GM18951 (cell line): ENCODE data around the gene GALNT12.

Experiments
- POLR2A ChIP-seq: IDR thresholded peaks from 4 replicates; pipeline ENCODE4 v1.6.1; 2011; ENCODE audit warnings: mild to moderate bottlenecking; ENCODE audit not compliant: insufficient read length, insufficient read depth; ENCODE audit errors: extremely low read depth
- in situ Hi-C: fragments of 300-500 bp; cut with MboI; formaldehyde crosslinking; loops from one replicate; pipeline ENCODE4 v1.12.0; 2022; ENCODE audit warnings: low sequenced_read_pairs, mixed read lengths, inconsistent platforms; ENCODE audit not compliant: unreplicated experiment

GALNT12 gene

GRCh38 chr9:98787766-98788335 is 19.6 kb upstream of the GALNT12 start:
- TF ChIP-seq POLR2A = no peak
- in situ Hi-C loops = loop anchor here (25.0 kb wide), 1 partner anchor 476 kb away; no protein-coding TSS in a partner anchor

- in situ Hi-C loops = loop anchor here (25.0 kb wide), 1 partner anchor 477 kb away; no protein-coding TSS in a partner anchor
Observed at GRCh38 chr9:98789483-98790133, 17.9 kb upstream of the GALNT12 start.

GRCh38 chr9:98790134-98790841 is 17.2 kb upstream of the GALNT12 start:
- in situ Hi-C loops = loop anchor here (25.0 kb wide), 1 partner anchor 478 kb away; no protein-coding TSS in a partner anchor
- TF ChIP-seq POLR2A = no peak

More at GRCh38 chr9:98789483-98790133, 17.9 kb upstream of the GALNT12 start:
- no peak for TF ChIP-seq POLR2A

- in situ Hi-C loops = loop anchor here (25.0 kb wide), 1 partner anchor 479 kb away; no protein-coding TSS in a partner anchor
- no peak for TF ChIP-seq POLR2A
Observed at GRCh38 chr9:98790842-98791607, 16.4 kb upstream of the GALNT12 start.

- no peak for TF ChIP-seq POLR2A
- in situ Hi-C loops = loop anchor here (25.0 kb wide), 1 partner anchor 480 kb away; no protein-coding TSS in a partner anchor
Observed at GRCh38 chr9:98791608-98792490, 15.6 kb upstream of the GALNT12 start.

GRCh38 chr9:98793031-98793430 is 14.4 kb upstream of the GALNT12 start:
- TF ChIP-seq POLR2A = no peak

GRCh38 chr9:98794802-98795201 is 12.7 kb upstream of the GALNT12 start:
- in situ Hi-C loops = loop anchor here (25.0 kb wide), 1 partner anchor 483 kb away; no protein-coding TSS in a partner anchor
- no peak for TF ChIP-seq POLR2A

More at GRCh38 chr9:98793031-98793430, 14.4 kb upstream of the GALNT12 start:
- in situ Hi-C loops = loop anchor here (25.0 kb wide), 1 partner anchor 481 kb away; no protein-coding TSS in a partner anchor

- in situ Hi-C loops = loop anchor here (25.0 kb wide), 1 partner anchor 483 kb away; no protein-coding TSS in a partner anchor
- TF ChIP-seq POLR2A = no peak
Observed at GRCh38 chr9:98795295-98795955, 12.0 kb upstream of the GALNT12 start.

- in situ Hi-C loops = loop anchor here (25.0 kb wide), 1 partner anchor 484 kb away; no protein-coding TSS in a partner anchor
- TF ChIP-seq POLR2A = no peak
Observed at GRCh38 chr9:98795970-98796363, 11.5 kb upstream of the GALNT12 start.

GRCh38 chr9:98796364-98797101 is 10.9 kb upstream of the GALNT12 start, which contains the start of gene ANKS6:
Gene ANKS6 (minus strand): TSS chr9:98796555. CDS start chr9:98796491, 64 bp downstream.
- peak; percentile 49 for TF ChIP-seq POLR2A
- in situ Hi-C loops = loop anchor here (25.0 kb wide), 1 partner anchor 484 kb away; no protein-coding TSS in a partner anchor
